GM12872 (cell line): ENCODE measurements around the gene HS3ST4.

ENCODE experiments used
- CTCF ChIP-seq: IDR thresholded peaks from 3 replicates; pipeline ENCODE4 v1.5.1; 2011; ENCODE audit warnings: low read depth, mild to moderate bottlenecking, low read length, moderate library complexity; ENCODE audit not compliant: insufficient read depth

Gene HS3ST4

DNA sequence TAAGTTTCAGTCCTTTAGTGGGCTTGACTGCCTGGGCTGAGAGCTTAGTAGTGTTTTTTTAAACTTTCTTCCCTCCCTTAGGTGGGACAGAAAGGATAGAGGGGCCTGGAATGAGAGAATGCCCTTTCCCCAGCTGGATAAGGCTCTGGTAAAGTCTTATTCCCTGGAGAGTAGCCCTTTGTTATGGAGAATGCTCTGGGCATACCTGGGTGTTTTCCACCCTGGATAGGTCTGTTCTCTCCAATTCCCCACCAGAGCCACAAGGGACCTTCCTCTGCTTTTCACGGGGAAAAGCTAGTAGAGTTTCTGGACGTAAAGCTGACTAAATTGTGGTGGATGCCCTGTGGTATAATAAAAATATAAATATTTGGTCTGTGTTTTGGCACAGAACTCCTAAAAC, 164.1 kb downstream of the HS3ST4 start:
- no peak for TF ChIP-seq CTCF

DNA sequence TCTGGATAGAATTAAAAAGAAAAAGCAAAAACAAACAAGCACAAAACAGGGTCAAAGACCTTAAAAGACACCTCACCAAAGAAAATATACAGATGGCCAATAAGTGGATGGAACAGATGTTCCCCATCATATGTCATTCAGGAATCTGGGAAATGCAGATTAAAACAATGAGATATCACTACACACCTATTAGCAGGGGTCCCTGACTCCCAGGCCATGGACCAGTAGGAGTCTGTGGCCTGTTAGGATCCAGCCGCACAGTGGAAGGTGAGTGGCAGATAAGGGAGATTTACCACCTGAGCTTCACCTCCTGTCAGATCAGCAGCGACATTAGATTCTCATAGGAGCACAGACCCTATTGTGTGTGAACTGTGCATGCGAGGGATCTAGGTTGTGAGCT, 167.9 kb downstream of the HS3ST4 start:
- TF ChIP-seq CTCF: no peak

DNA sequence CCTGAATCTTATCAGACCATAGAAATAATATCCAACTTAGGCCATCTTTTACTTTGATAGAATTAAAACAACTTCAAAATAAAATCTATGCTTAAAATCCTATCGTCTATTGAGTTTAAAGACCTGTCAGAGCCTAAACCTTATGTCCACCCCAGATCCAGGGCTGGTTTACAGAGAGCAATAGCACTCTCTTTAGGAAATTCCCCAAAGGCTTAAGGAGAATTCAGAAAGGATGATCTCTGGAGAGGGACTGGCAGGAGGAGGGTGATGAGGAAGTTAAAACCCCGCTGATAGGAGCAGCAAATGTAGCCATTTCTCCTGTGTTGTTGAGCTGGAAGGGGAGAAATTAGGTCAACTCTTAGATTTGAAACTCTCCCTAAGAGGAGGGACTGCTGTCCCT, 175.3 kb downstream of the HS3ST4 start:
- no peak for TF ChIP-seq CTCF

GRCh38 chr16:25868106-25868505, 176.3 kb downstream of the HS3ST4 start:
- no peak for TF ChIP-seq CTCF

DNA sequence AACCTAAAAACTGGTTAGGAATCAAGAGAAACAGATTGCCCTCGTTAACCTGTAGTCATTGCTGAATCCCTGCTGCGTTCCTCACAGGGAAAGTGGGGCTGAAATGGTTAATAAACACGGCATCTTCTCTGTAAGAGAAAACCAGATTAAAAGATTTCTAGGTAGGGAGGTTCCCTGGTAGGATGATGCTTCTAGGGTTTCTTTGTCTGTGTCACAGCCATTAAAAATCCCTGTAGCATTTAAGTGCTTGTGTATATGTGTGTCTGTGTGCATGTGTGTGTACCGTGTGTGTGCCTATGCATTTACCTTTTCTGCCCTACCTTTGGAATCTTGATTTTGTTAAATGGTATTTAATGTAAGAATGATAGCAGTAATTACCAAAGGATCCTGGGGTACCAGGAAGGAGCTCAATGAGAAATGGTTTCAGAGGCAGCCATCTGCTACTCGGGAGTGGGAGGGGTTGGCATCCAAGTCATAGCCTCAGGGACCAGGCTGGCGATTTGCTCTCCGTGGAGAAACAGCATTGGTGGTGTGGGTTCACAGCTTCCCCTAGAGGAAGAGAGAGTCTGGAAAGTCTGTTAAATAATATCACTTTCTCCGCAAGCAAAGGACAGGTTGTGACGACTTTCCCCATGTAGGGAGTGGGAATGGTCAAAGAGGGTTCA, 177.1 kb downstream of the HS3ST4 start:
- no peak for TF ChIP-seq CTCF

GRCh38 chr16:25872369-25873070, 180.8 kb downstream of the HS3ST4 start:
- no peak for TF ChIP-seq CTCF

GRCh38 chr16:25874196-25874595, 182.4 kb downstream of the HS3ST4 start:
- no peak for TF ChIP-seq CTCF
